ENCODE measurements around the gene CALML3.
"Not testable (repeated sequence)": the region's sequence is repeated elsewhere in the genome, so short reads cannot be mapped to it uniquely, and the experiment has no call there.

The CALML3 gene

GRCh38 chr10:5553400-5554170 lies 28.8 kb downstream of the CALML3 start:
- no peak for DNase-seq (ENCODE audit: low read depth in 2 of 2)

- no peak for DNase-seq (ENCODE audit: low read depth in 2 of 2)
Measured at GRCh38 chr10:5555021-5555510, 30.3 kb downstream of the CALML3 start.

DNA sequence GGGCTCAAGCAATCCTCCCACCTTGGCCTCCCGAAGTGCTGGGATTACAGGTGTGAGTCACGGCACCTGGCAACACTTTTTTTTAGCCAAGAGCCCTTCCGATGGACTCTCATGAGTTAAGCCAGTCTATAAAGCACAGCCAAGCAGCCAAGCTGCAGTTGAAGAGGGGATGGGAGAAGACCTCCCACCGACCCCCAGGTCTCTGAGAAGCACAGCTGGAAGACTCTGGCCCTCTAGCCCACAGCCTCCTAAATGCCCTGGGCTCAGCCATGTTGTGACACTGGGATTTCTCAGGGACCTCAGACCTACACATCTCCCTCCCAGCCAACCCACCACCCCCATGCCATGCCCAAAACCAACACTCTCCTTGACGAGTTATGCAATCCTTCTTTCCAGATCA lies 31.1 kb downstream of the CALML3 start:
- no peak for DNase-seq (ENCODE audit: low read depth in 2 of 2)

- no peak for DNase-seq (ENCODE audit: low read depth in 2 of 2)
Measured at GRCh38 chr10:5556576-5556975, 31.8 kb downstream of the CALML3 start.

DNA sequence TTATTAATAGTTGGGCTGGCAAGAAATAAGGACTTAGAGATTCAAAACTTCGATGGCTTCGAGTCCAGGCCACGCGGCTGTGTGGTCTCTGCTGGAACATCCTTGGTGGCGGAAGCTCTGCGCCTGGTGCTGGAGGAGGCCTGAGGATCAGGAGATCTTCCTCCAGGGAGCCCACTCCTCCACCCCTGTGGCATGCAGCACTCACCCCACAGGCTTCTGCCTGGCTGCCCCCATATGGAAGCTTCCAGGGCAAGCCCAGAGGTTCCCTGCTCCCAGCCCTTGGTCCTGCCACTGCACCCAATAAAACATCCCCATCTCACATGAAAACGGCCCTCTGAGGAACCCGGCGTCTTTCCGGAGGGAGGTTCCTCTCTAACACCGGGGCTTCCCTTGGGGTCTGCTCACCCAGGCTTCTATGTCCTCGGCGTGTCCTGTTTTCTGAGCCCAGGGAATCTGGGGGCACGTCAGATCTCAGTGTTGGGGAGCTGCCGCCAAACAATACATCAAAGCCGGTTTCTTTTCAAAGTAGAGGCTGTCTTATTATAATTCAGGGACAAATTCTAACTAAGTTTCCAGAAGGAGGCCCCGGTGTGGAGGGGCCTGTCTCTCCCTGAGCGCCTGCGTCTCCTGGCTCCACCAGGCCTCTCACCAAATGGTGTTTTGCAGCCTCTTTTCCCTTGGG lies 32.4 kb downstream of the CALML3 start:
- no peak for DNase-seq (ENCODE audit: low read depth in 2 of 2)

DNA sequence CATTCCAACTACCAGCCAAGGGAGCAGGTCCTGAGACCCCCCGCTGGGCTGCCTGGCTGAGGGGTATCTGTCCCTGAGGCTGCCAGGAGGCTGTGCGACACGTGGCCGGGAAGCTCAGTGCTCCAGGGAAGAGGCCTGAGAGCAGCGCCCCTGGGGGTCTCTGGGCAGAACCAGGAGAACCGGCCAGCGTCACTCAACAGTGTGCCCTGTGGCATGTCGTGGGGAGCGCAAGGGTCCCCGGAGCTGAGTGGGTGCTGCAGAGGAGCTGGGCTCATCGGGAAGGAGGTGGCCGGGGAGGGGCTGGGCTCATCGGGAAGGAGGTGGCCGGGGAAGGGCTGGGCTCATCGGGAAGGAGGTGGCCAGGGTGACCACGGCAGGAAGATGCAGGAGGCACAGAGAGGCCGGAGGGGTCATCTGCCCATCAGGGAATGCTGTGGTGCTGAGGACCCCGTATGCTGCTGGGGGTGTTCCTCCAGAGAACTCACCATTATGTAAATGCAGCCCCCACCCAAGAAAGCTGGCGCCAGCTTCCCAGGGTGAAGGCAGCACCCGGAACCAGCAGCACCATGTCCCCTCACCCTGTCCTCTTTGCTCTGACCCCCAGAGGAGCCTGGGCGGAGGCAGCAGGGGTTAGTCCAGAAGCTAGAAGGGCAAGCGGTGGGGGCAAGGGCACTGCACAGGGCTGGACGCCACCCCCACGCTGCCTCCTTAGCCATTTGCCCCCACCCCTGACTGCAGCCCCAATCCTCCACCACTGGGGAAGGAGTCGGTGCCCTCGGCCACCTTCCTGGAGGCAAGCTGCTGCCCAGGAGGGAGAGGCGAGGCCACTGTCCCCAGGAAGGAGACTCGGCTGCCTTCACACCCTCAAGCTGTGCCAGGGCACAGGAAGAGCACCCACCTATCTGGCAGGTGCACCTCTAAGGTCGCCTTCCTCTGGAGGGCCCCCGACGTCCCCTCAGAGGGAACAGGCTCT lies 33.3 kb downstream of the CALML3 start:
- no peak for DNase-seq (ENCODE audit: low read depth in 2 of 2)

DNA sequence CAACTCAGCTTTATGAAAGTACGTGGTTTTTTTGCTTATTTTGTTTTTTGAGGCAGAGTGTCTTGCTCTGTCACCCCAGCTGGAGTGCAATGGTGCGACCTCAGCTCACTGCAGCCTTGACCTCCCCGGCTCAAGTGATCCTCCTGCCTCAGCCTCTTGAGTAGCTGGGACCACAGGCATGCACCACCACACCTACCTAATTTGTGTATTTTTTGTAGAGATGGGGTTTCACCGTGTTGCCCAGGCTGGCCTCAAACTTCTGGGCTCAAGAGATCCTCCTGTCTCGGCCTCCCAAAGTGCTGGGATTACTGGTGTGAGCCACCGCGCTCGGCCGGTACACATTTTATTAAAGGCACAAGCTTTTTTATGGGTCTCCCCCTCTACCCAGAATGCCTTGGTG lies 34.3 kb downstream of the CALML3 start:
- not testable (repeated sequence) for DNase-seq (ENCODE audit: low read depth in 2 of 2)

- peak; percentile 91 for DNase-seq (ENCODE audit: low read depth in 2 of 2)
Measured at GRCh38 chr10:5559642-5560141, 34.9 kb downstream of the CALML3 start.

DNA sequence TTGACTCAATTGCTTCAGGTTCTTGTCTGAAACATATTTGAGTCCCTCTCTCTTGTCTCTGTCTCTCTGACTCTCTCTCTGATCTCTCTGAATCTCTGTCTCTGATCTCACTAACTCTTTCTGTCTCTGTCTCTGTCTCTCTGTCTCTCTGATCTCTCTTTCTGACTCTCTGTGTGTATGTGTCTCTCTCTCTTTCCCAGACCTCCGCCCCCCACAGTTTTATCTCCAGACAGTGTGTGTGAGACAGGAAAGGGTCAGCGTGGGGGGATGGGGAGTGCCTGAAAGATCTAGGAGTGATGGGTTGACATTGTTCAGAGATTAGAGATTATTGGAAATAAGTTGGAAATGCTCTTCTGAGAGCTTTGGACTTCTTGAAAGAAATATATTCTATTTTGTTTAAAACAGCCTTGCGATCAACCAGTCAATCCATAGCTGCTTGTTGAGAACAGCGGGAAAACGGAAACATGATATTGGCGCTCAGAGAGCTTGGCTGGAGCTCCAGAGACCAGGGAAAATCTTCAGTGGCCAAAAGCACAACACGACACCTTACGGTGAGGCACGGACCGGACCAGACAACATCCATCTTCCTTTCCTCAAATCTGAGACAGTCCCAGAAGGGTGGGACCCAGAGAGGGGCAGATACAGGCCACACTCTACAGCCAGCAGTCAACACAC lies 35.5 kb downstream of the CALML3 start:
- DNase-seq (ENCODE audit: low read depth in 2 of 2): no peak

GRCh38 chr10:5560817-5561703 lies 36.3 kb downstream of the CALML3 start:
- no peak for DNase-seq (ENCODE audit: low read depth in 2 of 2)

GRCh38 chr10:5561704-5562645 lies 37.2 kb downstream of the CALML3 start:
- no peak for DNase-seq (ENCODE audit: low read depth in 2 of 2)

- DNase-seq (ENCODE audit: low read depth in 2 of 2): no peak
Measured at GRCh38 chr10:5563321-5563961, 38.7 kb downstream of the CALML3 start.

DNA sequence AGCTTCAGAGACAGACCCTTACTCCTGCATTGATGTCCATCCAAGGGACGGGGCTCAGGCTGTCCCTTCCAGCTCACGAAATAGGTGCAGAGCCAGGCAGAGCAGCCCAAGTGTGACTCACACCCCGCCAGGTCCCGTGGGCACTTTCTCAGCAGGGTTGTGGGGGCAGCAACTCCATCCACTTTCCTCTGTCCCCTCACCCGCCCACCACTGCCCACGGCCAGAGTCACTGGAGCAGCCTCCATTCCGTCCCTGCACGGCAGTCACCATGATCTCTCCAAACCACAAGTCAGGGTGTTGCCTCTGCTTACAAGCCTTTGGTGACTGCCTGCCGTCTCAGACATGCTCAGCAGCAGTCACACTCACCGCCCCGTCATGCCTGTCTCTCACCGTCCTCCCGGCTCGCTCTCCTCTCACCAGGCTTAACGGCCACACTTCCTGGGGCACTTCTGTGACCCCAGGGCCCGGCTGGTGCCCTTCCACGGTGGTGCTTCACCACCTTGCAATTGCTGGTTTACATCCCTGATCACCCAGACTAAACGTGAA lies 39.3 kb downstream of the CALML3 start:
- no peak for DNase-seq (ENCODE audit: low read depth in 2 of 2)

DNA sequence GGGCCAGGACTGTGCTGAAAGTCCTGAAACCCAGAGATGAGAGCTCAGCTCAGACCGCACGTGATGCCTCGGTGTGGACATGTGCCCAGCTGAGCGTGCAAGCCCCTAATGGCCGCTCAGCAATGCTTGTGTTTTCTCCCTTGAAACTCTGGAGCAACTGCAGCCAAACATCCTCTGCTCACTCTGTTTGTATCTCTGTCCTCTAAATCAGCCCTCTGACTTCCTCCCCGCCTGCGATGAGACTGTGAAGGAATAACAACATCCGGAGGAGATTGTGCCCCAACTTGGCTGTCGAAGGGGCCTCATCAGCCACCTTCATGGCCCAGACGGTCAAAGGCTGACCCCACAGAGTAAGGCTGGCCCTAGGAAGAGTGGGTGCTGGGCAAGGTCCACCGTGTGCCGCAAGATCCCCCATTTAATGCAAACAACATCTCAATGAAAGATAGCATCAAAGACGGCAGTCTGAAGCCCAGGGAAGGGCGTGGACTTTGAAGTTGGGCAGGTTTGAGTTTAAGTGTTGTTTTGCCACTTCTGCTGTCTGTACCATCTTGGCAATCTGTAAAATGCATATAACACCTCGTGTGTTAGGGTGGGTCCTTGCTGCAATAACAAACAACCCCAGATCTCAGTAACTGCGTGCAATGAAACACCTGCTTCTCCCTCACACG lies 39.9 kb downstream of the CALML3 start:
- DNase-seq (ENCODE audit: low read depth in 2 of 2): no peak

GRCh38 chr10:5565205-5565545 lies 40.4 kb downstream of the CALML3 start:
- no peak for DNase-seq (ENCODE audit: low read depth in 2 of 2)

- no peak for DNase-seq (ENCODE audit: low read depth in 2 of 2)
Measured at GRCh38 chr10:5565671-5566581, 41.2 kb downstream of the CALML3 start.

- DNase-seq (ENCODE audit: low read depth in 2 of 2): no peak
Measured at GRCh38 chr10:5566614-5567013, 41.9 kb downstream of the CALML3 start.
